C4-2B (cell line): ENCODE data around the gene ERCC5.

Source experiments
- CTCF ChIP-seq: fragments of 450-650 bp; conservative IDR thresholded peaks from 2 replicates; pipeline ENCODE4 v1.5.1; 2017; ENCODE audit warnings: mild to moderate bottlenecking
- ZFX ChIP-seq: fragments of 450-650 bp; IDR thresholded peaks from 2 replicates; pipeline ENCODE4 v1.6.1; 2017

- TF ChIP-seq CTCF (no peak), ZFX (no peak)
Measured at GRCh38 chr13:102863590-102863989, 17.8 kb downstream of the ERCC5 start.
